ENCODE results near the gene HNF1B.

DNA sequence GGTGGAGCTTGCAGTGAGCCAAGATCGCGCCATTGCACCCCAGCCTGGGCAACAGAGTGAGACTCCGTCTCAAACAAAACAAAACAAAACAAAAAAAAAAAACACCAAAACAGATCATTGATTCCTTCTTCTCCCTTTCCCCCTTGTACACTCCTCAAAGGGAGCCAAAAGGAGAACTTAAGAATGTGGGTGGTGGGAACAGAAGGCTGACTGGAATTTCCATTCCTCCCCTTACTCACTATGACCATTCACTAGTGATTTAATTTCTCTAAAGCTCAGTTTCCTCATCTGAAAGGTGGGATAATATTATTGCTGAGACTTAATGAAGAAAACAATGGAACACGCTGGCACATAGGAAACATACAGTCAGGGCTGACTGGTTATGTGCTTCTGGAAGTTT lies 17.1 kb upstream of the HNF1B start:
- TF ChIP-seq CTCF (IDR thresholded peaks at IDR 0.05) (no peak), POLR2A (IDR thresholded peaks at IDR 0.05) (no peak)
